Activated T-cell treated with anti-CD3 and anti-CD28 coated beads, Interleukin-2, amount 50 U/mL, for 1 hour (primary cell): Measurements from ENCODE around the gene SNRPA1.
A peak's percentile ranks its signal among the peaks of the same experiment; 100 is the strongest.

Experiments used
- DNase-seq: peaks from one replicate; pipeline ENCODE4 v3.0.0-alpha.2; 2020

SNRPA1 gene

DNA sequence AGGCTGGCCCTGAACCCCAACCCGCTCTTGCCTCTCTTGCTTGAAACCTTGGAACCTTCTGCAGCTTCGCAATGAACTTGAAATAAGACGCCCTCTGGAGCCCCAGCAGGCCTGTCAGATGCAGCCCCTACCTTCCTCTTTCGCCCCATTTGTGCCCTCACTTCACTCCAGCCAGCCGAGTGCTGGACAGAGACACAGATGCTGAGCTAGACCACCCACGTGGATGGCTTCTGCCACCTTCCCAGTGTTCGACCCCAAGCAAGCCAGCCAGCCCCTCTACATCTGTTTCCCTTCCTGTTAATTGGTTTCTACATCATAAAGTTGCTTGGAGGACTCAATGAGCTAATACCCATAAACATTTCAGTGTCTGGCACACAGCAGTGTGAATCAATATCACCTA, 23.8 kb upstream of the SNRPA1 start:
- peak; percentile 3 for DNase-seq

DNA sequence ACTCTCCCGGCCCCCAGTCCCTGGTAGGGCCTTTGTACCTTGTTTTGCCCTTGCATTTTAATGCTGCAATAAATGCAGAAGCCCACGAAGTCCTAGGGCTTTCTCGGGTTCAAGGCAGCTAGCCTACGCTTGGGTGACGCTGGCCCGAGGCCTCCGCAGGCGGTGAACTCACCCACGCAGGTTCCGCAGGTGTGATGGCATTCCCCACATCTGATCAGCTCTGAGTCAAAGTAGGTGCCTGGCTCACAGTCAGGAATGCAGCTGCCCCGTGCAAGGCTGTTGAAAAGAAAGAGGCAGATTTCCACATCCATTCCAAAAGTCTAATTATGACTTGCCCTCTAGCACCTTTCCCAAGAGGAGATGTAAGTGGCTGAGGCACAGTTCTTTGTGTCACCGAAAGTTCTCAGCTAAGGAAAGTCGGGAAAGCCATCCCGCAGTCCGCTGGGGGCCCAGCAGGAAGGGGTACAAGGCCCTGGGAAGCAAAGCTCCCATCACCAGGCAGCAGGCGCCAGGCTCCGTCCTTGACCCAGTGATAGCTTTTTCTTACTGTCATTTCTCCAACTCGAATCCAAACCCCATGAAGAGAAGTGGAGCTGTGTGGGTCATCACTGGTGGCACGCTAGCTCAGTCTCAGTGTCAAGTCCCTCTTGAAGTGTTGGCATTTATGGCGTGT, 23.2 kb upstream of the SNRPA1 start:
- DNase-seq, result peak; percentile 3

DNA sequence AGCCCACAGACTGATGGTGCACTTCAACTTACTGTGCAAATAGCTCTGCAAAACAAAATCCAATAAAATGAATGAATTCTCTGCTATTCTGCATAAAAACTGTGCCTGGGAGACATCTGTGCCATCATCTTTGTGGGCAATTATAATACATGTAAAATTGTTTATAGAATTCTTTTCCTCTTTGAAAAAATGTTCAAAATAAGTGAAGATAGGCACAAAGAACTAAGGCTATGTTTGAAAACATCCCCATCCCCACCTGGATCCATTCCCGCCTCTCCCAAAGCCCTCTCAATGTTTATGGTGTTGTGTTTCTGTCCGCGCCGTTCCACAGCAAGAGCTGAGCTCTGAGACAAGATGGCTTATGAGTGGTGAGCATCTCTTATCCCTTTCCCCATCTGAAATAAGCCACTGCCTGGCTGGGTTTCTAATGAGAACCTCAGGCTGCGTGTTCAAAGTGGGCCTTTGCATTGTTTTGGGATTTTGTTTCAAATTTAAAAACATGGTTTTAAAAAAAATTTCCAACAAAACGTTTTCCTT, 22.4 kb upstream of the SNRPA1 start:
- no peak for DNase-seq

DNA sequence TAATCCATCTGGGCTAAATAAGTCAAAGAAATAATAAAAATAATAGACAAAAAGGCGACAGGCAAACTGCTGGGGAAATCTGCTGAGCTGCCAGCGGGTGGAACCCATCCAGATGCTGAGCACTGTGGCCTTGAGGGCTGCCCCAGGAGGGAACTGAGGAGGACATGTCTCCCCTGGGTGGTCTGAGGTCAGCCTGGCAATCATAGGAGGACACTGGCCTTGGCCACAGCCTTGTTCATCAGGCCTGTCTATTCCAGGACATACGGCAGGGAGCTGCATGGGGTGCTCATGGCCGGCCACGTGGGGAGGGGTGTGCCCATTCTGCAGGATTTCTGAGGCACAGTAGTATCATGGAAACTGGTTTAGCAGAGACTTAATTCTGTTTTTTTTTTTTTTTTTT, 21.5 kb upstream of the SNRPA1 start:
- peak; percentile 2 for DNase-seq

DNA sequence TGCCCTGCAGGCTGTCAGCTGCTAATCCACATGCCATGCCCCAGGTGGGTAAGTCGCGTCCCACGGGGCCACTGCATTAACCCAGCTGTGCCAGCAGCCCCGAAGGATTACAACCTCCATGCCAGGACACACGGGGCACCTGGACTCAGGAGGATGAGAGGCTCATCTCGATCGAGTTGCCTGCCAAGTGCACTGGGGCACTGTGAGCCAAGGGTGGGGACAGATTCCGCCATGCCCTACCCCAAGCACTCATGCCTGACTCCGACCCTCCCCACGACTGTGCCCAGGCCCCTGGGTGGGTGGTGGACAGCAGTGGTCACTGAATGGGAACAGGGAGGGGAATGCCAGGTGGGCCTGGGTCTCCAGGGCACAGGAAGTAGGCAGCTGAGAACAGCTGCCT, 20.7 kb upstream of the SNRPA1 start:
- peak; percentile 9 for DNase-seq

DNA sequence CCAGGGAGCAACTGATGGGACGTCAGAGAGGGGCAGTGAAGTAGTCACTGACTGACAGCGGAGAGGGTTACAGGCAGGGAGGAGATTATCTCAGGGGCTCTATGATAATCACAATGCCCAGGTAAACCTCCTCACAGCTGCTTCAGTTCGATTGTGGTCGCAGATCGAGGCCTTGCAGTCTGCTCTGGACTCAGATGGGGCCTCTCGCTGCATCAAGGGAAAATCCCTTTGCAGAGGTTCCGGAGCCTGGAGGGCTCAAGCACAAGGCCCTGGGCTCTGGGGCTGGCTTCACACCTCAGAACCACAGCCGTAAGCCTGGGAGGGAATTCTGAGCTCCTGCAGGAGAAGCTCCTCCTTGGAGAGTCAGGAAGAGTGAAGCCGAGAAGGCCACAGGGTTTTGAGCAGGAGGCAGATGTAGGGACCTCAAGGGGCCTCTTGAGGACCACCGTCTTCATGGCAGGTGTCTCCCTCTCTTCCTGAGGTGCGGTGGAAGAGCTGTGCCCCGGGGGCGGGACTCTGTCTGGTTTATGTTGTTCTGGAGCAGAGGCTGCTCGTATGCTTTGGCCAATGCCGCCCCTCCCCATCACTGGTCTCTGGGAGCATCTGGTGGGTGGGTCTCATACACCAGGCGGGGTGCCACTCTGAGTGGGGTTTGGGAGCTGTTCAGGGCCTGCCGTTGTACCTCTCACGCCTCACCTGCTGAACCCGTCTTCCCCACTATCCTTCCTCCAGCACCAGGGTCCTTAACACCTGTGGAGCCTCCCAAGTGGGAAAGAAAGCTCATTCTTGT, 19.5 kb upstream of the SNRPA1 start:
- DNase-seq, result peak; percentile 9

DNA sequence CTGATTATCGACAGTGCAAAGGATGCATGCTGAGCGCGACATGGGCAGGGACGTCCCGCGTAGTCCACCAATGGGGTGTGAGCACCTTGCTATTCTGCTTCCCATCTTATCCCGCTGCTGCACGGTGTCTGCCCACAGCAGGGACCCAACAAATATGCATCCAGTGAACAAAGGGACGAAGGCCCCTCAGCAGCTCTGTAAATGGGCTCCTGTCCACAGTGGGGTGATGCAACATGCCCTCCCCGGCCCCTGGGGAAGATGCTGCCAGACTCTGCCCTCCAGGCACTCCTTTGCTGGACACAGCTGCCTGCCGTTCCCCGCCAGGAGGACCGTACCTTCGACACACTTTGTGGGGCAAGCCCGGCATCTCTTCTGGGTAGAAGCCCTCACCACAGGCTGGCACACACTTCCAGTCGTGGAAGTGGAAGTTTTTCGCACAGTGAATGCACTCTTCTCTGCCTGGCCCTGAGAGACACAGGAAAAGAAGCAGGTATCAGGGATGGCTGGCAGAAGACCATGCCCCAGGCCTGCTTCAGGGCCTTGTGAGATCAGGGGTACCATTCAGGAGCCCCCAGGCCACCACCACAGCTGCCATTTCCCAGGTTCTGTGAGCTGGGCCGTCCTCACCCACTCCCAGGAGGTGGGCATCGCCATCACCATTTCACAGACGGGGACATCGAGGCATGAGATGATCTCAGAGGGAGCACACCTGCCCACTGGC, 18.2 kb upstream of the SNRPA1 start:
- peak; percentile 11 for DNase-seq

DNA sequence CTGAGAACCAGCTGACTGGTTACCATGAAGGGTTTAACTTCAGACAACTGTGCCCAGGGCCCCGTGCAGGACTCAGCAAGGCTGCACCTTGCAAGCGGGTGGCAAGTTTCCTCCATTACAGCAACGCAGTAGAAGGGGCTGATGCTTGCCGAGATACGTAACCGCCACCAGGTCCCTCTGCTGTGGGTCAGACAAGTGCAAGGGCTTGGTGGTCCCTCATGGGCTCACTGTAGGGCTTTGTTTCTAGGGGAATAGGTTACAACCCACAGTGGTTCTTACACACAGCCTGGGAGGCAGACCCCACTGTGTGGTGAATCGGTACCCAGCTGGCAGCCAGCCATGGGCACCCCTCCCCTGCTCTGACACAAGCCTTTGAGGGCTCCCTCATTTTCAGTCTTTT, 15.5 kb upstream of the SNRPA1 start:
- peak; percentile 8 for DNase-seq

DNA sequence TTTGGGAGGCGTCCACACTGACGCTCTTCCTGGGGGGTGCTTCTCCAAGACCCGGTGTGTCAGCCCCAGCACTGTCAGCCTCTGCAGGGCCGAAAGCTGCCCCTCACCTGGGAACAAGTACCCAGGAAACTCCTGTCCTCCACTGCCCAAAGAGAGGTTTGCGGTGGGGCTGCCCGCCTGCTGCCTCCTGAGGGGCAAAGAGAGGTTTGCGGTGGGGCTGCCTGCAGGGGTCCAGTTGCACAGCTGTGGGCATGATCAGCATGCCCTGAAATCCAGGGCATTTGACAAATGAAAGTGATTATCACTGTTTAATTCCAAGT, 15.1 kb upstream of the SNRPA1 start:
- DNase-seq, result peak; percentile 3

DNA sequence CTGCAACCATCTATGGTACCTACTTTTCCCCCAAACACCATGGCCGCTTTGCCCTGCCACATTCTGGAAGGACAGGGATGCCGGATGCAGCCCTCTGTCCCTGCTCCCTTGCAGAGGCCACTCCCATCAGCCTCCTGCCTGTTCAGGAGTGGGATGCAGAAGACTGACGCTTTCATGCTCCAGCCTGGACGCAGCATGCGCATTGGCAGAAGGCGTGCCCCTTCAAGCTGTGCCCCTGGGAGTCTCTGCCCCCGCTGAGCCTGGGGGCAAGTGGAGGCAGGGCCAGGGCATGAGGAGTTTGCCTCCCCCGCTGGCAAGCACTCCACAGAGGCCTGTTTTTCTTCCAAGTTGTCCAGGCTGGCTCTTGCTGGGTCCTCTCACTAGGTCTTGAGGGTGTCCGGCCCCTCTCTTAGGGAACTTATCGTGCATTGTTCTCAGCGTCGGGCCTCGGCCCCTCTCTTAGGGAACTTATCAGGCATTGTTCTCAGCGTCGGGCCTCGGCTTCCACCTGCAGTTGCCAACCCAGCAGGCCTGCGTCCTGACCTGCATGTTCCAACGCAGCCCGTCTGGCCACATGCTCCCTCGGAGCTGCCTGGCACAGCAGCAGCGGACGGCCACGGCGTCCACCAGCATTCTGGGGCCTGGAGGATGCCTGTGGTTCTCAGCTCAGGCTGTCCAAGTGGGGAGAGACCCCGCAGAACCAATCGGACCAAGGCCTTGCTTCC, 14.6 kb upstream of the SNRPA1 start:
- peak; percentile 5 for DNase-seq

DNA sequence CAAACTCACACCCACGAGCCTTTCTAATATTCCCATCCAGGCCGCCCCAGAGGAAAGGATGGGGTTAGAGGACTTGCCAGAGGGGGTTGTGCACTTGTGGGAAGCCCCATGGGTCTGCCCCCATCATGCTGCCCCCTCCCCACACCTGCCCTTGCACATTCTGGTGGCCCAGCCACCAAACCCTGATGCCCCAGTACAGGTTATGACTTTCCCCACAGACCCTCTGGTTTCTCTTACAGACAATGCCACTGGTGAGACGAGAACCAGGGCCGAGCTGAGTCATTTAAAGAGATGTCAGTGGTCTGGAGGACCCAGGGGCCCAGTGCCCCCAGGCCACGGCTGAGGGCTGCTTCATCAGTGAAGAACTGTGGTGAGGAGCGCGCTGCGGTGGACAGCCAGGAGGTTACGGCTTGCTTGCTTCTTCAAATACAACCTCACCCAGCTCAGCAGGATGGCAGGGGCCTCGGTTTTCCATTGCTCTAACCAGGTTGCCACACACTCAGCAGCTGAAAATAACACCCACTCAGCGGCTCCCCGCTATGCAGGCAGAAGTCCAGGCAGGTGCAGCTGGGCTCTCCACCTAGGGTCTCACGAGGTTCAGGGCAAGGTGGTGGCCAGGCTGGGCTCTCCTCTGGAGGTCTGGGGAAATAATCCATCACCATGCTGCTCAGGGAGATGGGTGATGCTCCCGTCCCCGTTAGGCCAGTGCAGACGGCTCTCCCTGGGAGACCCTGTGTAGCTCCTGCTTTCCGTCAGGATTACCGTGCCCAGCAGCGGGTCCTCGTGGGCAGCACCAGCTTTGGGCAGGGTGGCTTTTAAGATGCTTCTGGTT, 13.8 kb upstream of the SNRPA1 start:
- no peak for DNase-seq

DNA sequence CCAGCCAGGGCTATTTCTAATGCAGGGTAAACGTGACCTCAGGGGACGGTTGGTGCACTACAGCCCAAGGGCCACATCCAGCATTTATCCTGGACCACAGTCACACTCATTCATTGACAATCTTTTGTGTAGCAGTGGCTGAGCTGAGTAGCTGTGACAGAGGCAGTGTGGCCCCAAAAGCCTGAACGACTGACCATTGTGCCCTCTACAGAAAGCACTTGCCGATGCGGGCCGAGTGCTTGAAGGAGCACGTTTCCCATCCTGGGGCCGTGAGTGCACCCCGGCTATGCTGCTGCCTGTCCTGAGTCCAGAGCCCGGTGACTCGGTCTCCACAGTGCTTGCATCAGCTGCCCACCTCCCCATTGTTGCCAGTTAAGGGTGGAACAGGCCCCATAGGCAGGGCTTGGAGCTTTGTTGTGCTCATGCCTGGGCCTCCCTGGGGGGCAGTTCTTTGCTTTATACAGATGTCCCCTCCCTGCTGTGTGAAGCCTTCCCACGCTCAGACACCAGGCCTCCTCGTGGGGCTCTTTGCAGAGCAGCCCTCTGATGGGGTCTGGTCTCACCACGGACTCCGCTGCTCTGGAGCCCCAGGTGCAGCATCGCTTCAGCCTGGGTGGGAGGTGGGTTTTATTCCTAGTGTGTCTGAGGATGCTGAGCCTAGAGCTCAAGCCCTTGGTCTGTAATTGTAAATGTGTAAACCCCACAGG, 13.0 kb upstream of the SNRPA1 start:
- DNase-seq, result peak; percentile 4

DNA sequence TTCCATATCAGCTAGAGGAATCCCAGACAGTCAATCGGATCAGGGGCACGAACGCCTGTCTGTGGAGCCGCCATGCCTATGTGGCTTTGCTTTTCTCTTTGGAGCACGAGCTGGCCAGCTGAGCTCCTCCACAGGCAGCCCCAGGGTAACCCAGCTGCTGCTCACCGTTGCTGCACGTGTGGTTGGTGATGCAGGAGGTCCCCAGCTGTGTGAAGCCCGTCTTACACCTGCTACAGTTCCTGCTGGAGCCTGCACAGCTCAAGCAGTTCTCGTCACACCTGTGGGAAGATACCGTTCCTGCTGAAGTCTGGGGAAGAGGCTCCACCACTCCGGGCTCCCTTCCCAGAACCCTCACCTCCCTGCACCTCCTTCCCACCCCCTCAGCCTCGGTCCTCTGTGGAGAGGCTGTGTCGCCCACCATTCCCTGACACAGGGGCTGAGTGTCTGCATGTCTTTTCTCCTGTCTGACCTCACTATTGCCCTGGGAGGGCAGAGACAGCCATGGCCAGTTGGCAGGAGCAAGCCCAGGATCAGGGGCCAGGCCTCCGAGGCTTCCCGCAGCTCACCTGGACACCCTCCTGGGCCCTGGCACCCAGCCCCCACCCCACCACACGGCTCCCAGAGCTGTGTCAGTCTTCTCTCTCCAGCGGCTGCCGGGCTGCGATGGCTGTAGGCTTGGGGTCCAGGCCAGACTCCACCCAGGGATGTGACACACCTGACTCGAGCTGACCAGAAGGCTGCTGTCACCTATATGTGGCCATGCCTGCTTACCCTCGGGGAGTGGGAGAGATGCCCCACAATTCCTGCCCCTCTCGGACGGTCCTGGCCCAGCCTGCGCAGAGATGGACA, 12.2 kb upstream of the SNRPA1 start:
- DNase-seq, result peak; percentile 11

DNA sequence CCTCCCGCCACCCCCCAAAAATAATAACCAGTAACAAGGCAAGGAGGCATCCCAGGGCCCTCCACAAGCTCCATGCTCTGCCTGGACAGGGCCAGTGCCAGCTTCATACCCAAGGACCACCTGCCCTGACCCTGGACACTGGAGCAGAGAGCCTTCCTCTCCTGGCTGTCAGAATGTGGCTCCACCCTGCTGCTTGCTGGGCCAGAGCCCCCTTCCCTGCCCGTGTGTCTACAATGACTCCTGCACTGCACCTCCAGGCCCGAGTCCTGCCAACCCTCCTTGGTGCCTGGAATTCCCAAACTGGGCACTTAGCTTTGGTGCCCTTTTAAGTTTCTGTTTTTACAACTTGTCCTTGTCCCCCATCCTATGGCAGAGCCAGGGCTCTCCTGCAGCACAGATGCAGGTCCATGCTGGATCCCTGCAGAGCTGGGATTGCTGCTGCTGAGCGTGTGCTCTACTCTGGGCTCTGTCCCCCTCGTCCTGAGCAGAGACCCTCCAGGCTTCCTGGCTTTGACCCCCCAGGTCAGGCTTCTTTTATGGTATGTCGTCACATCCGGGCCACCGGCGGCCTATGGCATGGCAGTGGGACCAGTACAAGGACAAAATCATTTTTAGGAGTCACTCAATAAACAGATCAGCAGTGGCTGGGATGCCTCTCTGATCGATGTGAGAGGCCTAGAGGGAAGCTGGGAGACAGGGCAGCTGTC, 11.4 kb upstream of the SNRPA1 start:
- peak; percentile 4 for DNase-seq

DNA sequence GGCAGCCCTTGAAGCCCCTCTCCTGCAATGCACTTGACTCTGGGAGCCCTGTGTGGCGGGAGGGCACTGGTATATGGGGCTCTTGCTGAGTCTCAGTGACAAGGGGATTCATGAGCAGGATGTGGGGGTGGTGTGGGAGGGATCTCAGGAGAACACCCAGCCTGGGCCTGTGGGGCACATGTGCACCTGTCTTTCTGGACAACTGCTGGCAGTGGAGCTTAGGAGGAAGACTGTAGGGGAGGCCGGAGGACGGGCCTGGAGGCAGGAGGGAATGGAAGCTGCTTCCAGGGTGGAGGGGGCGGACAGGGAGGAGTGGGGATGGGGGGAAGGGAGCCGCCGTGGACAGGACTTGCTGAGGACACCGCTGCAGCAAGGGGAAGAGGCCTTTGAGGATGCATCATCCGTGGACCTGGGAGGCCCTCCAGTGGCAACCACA, 10.8 kb upstream of the SNRPA1 start:
- DNase-seq, result peak; percentile 10

DNA sequence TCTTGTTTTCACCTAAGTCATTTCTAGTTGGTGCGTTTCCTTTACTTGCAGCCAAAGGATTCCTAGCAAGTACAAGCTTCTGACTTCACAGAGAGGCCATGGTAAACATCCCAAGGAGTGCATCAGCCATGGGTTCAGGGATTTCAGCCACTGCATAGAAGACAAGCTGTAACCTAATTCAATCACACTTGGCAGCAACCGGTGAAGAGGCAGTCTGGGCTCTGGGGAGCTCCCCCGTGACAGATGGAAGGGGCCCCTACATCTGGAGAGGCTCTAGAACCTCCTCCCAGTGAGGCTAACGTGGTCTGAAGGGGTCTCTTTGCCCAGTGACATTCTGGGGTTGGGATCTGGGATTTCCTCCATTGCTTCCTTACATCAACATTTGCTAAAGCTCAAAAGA, 8.4 kb upstream of the SNRPA1 start:
- no peak for DNase-seq

DNA sequence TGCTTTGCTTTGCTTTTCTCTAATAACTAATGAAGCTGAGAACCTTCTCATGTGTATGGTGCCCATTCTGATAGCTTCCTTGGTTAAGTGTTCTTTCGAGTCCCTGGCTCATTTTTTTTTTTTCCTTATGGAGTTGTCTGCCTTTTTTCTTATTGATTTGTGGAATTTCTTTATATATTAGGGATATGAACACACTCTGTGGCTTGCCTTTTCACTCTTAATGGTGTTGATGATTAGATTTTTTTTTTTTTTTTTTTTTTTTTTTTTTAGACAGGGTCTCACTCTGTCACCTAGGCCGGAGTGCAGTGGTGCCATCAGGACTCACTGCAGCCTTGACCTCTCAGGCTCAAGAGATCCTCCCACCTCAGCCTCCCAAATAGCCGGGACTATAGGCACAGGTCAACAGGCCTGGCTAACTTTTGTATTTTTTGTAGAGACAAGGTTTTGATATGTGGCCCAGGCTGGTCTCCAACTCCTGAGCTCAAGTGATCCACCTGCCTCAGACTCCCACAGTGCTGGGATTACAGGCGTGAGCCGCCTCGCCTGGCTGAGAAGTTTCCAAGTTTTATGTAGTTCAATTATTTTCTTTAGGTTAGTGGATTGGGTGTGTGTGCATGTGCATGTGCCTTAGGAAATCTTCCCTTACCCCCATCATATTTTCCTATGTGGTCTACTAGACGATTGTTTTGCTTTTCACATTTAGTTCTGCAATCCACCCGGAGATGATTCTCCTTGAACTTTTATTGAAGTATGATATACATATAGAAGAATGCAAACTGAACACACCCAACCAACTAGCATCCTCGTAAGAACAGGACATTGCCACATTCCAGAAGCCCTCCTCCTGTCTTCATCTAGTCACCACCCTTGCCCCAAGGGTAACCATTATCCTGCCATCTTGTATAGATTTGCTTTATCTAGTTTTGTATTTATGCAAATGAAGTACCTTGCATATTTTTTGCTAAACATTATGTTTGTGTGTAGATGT, 1.7 kb upstream of the SNRPA1 start:
- DNase-seq, result no peak

DNA sequence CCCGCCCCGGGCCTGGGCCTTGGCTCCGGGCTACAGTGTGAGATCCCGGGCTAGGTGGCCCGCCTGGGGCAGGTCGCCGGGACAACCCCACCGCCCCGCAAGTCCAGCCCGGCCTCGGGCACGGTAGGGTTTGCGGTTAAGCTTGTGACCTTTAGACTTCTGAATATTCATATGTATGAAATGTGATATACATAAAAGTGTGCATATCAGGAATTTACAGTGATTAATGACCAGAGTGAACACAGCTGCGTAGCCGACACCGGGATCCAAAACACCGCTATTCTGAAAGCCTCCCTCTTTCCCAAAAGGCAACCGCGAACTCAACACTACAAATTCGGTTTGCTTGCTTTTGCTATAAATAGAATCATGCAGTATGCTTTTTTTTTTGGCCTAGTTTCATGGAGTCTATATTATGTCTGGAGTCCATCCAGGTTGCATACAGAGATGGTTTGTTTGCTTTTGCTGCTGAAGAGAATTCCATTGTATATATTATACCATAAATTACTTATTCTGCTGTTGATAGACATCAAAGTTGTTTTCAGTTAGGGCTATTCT, 636 bp upstream of the SNRPA1 start:
- DNase-seq, result no peak
